DMS79 (cell line): Measurements from ENCODE around the gene TCF4.

Experiments
- DNase-seq: peaks from one replicate; lab custom pipeline; 2025; lab: John Stamatoyannopoulos, UW

The TCF4 gene

DNA sequence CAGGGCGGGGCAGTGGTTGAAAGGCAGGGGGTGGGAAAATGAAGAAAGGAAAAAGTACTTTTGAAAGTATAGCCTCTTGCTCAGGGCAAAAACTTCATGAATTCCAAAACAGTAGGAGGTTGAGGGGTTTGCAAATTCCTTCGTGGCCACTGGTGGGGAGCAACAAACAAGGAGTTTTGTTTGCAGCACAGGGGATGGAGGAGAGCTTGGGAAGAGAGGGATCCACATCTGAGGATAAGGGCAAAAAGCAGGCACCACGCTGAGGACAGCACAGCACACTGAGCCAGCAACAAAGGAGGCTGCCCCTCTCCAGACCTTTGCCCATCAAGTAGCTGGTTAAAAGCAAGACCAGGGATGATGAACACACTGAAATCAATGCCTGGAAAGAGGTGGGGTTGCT lies 148.9 kb downstream of the TCF4 start:
- DNase-seq: no peak

DNA sequence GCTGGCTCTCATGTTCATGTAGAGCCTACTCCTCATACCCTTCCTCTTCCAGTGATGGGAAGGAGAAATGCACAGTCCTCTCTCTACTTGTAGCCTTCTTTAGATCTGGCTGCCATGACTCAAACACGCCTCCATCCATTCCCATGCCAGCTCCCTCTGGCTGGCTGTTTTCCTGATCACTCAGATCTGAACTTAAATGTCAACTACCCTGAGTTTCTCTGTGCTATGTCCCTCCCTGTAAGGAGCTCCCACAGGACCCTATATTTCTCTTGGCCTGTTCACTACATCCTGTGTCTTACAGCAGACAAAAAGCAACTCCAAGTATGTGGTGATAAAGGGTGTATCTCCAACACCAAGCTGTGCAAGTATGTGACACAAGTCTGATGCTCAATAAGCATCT lies 152.4 kb downstream of the TCF4 start:
- no peak for DNase-seq

DNA sequence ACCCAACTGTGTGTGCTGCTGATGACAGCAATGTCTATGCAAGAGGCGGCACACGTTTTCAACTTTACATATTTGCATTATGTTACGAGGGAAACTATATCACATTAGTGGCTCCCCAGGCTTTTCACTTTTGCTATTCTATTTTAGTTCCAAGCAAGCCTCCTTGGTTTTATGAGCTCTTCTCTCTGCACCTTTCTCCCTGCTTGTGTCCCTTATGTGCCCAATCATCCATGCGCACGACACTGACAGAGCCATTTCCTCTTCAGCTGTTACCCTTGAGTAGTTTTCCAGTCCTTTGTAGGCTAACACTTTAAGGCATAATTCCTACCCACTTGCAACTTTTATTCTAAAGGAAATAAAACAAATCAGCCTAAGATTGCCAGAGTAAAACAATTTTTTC lies 154.3 kb downstream of the TCF4 start:
- DNase-seq: peak; percentile 53

DNA sequence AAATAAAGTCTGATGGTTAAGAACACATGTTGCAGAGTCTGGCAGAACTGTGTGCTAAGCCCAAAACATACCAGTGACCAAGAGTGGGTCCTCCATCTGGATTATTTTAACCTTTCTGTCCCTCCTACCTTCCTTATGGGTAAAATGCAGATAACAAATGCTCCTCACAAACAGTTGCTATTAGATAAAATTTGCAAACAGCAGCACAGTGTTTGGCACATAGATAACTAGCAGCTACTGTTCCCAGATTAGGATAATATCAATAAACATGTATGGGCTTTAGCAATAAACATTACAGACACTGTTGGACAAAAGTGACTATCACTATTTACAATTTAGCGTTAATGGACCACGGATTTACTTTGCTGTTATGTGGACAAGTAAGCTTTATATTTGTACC lies 154.9 kb downstream of the TCF4 start:
- DNase-seq: no peak

DNA sequence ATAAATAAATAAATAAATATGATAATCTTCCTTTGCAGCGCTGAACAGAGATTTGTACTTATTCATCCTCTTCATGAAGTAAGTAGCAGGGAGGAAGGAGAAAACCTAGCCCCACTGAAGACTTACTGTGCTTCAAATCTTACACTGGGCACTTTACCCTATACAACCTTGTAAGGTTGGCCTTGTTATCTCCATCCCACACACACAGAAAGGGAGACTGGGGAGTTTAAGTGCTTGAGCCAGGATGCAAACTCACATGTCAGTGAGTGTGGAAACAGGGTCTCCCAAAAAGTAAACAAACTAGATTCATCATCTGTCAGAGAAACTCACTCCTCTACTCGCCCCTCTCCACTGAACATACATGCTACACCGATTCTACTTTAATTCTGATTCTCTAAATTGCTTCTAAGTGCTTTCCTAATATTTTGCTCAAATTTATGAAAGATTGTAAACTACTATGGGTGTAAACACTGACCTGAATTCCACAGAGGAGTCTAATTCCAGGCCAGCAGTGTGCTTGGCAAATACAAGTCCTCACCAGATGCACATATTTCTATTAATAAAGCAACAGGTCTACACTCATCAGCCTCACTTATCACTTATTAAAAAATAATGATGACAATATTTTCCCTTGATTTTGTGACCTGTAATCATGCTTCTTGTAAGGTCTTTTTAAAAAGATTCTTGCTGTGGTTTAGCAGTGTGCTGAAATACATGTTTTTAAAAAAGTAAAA lies 155.5 kb downstream of the TCF4 start:
- no peak for DNase-seq

DNA sequence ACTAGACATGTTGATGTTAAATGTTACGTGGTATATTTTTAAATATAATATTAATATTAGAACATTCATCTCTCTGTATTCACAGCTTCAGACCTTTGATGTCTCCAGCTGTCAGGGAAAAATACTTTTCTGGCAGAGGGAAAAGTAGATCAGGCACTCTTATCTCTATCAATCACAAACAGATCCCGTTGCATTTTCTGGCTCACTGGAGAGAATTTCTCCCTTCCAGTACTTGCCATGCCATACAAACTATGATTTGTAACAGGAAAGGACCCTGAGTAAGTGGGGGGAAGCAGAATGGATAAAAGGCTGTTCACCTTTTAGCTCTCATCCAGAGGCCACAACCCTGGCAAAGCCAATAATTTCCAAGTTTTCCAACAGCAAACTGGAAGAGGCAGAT lies 158.0 kb downstream of the TCF4 start:
- DNase-seq: no peak

DNA sequence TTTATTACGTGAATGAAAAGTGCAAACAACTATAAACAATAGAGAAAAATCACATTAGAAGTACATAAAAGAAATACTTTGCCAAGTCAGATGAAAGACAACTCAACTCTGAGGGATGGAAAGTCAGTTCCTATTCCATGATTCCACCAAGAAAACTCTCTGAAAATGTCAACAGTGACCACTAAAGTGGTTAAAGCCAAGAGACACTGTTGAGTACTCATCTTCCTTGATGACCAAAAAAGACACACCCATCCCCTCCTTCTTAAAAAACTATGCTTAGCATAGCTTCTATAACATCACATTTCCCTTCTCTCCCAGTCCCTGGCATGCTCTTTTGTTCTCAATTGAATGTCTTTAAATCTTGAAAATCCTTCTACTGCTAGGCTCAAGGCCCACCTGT lies 160.0 kb downstream of the TCF4 start:
- DNase-seq: no peak

DNA sequence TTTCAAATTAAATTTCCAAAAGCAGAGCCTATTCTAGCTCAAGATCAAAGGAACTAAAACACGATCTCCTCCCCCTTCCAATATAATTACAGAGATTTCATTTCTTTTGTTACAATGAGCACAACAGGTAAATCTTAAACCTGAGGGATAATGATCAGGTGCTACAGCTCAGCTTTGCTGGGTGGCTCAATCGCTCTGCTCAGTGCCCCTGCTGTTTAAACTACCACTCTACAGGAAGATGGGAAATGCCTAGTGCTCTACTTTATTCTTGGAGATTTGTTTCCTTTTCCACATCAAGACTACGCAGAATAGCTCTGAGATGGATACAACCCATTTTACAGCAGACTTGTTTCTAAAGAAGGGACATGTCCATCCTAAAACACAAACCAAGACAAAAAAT lies 162.3 kb downstream of the TCF4 start:
- DNase-seq: no peak

DNA sequence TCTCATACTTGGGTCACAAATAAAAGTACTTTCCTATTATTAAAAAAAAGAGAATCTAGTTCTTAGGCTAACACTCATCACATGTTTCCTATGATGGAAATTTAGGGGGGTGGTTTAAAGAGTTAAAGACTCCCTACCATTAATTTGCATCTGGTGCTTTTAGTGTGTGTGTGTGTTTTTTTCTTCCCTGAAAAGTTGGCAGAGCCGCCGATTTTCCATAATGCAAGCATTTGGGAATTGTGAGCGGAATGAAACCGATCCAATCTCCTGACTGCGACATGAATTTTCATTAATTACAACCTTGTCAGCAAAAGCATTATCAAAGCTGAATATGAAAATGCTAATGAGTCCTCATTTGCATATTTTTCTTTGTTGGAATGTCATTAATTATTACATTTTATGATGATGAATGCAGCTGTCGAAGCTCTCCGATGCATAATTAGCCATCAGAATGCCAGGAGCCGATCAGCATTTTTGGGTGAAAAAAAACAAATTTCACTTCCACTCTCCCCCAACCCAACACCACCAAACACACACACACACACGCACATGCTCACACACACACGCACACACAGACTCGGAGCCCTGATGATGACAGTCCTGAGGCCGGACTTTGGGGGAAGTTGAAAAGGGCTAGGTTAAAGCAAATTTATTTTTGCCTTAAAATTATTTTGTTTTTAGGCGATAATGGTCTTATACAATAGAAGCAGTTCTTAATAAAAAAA lies 165.4 kb downstream of the TCF4 start:
- no peak for DNase-seq

DNA sequence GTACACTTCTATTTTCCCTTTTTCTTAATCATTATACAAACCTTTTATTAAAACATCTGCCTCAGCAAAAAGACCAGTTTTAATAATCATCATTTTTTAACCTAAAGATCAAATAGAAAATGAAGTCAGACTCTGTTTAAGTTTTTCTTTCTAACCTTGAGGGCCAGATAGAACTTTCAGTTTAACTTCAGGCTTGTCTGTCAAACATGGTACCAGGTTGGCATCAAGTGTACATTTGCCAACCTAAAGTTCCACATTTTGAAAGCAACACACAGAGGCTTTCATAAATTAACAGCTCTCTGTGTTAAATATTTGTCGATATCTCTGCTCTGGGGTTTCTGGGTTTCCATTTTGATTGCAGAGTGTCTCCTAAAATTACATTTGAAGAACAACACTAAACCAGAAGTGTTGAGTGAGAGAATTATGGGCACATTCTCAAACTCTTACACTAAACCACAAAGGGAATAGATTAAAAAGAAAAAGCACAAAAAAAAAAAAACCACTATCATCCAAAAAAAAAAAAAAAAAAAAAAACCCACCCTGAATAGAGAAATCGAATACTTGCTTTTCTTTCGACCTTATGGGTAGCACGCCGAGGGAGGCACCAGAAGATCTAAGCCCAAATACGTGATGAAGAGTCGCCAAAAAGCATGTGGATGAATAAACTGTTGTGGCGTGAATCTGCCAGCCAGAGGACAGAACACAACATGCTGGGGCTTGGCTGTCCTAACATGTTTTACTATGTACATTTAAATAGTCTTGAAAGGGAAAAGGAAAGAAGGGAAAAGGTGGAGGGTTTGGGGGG lies 166.2 kb downstream of the TCF4 start:
- DNase-seq: no peak

DNA sequence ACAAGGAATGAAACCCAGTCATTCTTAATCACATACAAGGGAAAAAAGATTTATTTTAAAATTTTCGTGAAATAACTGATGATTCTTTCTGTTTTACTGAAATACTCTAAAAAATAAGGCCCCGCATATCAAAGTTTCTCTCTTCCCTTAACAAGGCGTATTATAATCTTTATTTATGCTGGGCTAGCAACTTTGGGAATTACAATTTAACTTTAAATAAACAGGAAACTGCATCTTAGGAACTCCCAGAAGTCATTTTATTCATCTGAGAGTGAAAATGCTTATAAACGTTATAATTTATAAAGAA lies 166.7 kb downstream of the TCF4 start:
- DNase-seq: no peak

DNA sequence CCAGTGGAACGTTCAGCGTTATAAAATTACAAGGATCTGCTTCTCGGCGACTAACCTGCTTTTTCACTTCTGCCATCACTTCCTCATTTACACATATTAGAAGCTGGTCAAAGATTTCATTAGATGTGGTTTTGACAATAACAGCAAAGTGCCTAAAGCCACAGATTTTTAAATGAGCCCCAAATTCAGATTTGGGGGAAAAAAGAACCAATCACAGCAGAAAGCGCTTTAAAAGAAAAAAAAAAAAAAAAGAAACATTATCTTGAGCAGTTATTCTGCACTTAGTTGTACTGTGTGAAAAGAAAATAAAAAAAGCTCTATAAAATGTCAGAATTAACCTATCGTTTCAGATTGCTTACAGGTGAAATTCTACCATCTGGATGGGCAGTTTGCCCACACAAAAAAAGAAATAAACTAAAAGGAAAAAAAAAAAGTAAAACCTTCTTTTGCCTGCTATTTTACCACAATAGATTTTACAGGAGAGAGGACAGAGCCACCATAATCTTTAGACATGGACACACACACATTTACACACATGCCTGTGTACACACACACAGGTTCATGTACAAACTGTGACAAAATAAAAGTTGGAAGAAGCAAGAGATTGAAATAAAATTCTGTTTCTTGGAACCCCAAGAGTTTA lies 167.2 kb downstream of the TCF4 start:
- DNase-seq: no peak

DNA sequence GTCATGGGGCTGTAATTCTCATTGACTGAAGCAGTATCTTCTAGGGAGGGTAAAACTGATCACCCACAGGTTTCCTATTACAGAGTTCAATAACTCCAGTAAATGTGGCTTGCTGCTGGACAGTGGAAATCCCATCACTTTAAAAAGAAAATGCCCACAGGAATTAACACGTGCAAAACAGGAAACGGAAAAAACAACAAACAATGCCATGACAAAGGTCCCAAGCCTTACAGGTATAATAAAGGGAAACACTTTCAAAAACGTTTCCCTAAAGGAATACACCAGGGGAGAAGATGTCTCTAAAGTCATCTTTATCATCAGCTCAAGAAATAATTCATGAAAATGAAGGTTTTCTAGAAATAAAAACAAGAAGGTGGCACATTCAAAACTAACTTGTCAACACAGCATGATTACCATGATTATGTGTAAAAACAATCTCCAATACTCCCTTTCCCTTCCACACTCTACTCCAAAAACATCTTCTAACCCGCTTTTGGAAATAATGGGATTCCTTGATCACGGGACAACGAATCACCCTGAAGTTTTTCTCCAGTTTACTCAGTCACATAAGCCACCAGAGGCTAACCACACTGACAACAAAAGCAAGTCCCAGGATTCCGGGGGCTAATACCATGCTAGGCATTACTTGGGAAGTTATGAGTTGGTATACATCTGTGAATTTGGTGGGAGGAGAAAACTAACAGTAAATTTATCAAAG lies 167.9 kb downstream of the TCF4 start:
- no peak for DNase-seq

DNA sequence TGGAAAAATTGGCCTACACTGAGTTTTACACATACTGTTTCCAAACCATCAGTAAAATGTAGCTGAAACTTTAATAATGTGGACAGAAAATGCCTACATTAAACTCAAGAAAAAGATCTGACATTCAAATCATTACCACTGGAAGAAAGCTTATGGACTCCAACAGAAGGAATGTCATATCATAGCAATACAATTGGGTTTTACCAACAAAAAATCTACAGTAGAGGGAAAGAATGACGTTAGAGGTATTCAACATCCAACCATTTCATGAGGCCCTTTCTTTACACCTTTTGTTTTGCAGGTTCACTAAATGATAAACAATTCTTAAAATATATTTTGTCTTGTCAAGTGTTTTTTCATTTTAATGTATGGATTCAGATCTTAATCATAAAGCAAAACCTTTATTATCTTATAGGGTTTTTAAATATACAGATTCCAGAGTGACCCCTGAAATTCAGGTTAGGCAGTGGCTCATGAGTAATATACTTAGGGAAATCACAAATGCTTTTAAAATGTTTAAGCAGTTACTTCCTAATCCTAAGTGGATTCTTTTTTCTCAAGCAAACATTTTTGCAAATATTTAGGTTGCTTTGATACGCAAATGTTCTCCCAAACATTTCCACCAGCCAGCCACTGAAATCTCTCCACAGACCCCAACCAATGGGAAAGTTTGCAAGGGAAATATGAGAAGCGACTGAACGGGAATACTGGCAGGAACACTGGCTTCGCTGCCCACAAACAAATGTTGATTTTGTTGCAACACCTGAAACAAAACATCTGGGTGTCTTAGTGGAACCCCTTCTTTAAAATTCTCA lies 168.7 kb downstream of the TCF4 start:
- no peak for DNase-seq

DNA sequence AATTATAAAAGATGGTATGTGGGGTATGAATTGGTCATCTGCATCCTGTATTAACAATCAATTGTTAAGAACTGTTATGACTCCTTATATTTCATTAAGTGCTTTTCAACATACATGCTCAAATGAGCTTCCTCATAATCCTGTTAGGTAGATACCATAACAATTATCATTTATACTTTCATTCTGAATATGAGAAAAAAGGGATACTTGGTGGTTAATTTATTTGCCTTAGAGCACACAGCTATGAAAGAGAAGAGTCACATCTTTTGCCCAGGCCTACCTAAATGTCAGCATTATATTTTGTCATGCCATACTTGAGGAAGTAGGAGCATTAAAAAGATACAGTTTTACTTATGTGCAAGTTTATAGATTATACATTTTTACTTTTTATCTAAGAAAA lies 169.6 kb downstream of the TCF4 start:
- DNase-seq: no peak

DNA sequence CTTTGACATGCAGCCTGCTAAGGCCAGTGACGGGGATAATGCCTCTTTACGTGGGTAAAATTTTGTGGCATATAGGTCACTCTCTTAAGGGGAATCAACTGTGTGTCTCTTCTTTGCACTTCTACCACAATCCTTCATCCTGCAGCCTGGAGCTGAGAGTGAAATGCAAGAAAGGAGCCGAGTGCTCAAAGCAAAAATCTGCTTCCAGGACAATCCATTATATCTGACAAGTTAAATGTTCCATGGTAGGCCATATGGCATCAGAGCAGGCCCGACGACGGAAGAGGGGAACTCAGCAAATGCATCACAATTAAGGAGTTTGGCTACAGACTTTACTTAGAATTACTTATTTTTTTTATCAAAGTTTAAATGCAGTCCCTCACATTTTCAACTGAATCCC lies 171.2 kb downstream of the TCF4 start:
- no peak for DNase-seq

DNA sequence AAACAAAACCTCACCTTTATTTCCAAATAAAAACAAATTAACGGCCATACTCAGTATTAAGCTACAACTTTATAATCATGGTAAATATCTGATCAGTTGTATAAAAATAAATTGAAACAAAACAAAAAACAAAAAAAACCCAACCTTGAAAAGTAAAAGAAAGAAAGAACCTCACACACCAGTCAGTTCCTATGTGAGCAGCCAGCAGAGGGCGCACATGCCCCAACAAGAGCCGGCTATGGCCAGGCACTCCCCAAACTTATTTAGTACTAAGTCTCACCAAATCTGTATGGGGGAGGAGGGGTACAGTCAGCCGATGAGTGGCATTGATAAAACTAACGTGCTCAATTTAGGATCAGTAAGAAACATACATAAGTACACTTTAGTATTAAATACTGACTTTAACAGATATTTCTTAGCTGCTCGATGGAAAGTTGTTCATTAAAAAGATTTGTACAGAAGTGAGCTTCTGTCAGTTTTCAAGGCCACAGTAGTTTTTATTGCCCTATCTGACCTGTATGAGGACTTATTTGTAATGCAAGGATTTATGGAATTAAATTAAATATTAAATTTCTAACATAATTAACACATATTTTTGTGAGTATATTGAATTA lies 172.6 kb downstream of the TCF4 start:
- peak; percentile 4 for DNase-seq

DNA sequence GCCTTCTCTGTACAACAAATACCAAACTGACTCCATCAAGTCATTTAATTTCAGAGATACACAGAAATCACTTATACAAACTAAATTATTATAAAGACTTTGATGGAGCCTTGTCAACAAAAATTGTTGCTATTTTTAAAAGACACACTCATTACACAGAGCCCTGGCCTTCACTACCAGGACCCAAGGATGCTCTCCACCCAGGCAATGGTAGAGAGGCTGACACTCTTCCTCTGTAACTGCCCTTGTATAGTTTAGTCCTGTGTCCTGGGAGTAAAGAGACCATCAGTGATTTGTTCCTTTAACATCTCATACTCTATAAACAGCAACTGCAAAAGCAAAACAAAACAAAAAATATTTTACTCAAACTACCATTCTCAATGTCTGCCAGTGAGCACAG lies 173.5 kb downstream of the TCF4 start:
- DNase-seq: no peak

DNA sequence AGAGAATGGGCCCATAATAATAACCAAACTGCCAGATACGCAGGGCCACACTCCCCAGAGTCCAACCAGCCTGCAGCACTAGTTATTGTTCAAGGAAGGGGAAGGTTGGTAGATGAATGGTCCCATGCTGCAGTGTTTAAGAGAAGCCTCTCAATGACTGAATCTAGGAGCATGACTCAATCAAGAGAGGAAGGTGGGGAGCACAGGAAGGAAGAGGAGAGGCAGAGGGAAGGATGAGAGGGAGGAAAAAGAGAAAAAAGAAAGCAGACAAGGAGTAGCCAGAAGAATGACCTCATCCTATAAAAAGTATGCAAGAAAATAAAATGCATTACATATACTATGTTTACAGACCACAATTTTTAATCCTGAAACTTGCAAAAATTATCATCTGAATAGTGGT lies 174.5 kb downstream of the TCF4 start:
- DNase-seq: no peak

DNA sequence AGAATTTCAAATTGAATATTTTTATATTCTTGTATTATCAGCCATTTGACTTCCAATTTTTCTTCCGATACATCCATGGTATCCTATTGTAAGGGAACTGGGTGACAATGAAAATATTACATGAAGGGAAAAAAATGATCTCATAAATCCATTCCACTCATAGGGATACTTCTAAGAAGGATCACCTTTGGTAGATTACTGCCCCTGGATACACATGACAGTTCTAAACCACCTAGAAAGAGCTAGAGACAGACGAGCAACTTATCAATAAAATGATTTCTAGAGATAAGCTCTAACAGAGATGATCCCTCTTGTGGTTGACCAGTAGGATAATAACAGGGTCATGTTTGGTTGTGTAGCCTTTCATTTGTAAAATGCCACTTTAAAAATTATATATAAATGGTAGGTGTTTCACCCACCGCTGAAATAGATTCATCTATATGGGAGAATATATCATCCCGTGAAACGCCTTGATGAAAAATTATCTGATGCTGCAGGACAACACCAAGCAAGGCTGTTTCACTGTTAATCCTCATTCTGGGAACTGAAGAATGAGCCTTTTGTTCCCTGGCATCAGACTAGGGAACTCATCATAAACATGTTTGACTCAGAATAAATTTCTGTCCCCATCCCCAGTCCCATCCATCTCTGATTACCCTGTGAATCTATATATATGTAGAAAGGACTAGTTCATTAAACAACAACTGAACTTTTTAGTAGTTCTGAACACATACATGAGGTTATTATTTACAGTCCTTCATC lies 180.0 kb downstream of the TCF4 start:
- DNase-seq: no peak
